ENCODE results near the gene DNAI1.

DNA sequence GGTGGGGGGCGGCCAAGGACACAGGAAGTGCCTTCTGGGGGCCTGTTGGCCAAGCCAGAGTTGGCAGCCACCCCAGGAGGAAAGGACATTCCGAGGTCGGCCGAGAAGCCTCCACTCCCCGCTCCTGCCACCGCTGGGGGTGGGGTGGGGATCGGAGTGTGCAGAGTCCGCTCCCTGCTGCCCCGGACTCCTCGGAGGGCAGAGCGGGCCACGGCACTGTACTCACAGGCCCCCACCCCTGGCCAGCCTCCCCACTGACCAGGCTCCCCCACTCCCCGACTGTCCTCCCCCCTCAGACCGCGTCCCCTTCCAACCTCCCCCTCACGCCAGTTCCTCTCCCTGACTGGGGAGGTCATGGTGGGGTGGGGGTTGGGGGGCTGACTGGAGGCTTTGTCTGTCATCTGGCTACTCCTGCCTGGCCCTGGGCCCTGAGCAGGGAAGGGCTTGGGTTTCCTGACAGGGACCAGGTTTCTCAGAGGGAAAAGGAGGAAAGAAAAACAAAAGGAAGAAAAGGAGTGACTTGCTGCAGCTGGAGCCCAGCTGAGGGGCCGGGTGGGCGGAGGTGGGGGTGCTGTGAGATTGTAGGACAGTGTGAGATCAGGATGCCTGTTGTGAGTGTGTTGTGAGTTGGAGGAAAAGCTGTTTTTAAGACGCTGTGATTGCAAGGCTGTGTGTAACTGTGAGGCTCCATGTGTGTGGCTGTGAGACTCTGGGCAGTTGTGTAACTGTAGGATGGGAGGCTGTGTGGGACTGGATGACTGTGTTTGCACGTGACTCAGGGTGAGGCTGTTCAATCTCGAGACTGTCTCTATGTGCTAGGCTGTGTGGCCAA lies 101.2 kb downstream of the DNAI1 start:
- TF ChIP-seq, protein P1, sequence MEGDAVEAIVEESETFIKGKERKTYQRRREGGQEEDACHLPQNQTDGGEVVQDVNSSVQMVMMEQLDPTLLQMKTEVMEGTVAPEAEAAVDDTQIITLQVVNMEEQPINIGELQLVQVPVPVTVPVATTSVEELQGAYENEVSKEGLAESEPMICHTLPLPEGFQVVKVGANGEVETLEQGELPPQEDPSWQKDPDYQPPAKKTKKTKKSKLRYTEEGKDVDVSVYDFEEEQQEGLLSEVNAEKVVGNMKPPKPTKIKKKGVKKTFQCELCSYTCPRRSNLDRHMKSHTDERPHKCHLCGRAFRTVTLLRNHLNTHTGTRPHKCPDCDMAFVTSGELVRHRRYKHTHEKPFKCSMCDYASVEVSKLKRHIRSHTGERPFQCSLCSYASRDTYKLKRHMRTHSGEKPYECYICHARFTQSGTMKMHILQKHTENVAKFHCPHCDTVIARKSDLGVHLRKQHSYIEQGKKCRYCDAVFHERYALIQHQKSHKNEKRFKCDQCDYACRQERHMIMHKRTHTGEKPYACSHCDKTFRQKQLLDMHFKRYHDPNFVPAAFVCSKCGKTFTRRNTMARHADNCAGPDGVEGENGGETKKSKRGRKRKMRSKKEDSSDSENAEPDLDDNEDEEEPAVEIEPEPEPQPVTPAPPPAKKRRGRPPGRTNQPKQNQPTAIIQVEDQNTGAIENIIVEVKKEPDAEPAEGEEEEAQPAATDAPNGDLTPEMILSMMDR (IDR thresholded peaks at IDR 0.05 in 2 of 3, conservative IDR thresholded peaks at IDR 0.05 in 1 of 3; ENCODE audit: borderline replicate concordance in 1 of 3, insufficient read depth in 1 of 3, low read depth in 2 of 3, low read length in 2 of 3): no peak
- no peak for TF ChIP-seq EZH2phosphoT487 (IDR thresholded peaks at IDR 0.05; ENCODE audit: borderline replicate concordance)
- TF ChIP-seq, protein P2, sequence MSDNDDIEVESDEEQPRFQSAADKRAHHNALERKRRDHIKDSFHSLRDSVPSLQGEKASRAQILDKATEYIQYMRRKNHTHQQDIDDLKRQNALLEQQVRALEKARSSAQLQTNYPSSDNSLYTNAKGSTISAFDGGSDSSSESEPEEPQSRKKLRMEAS (IDR thresholded peaks at IDR 0.05): no peak
